OCI-LY3 (cell line): Measurements from ENCODE around the gene GSTK1.

Experiments
- H2AFZ ChIP-seq: fragments of 200-600, 300-600 bp; shearing (Covaris generic); 2 replicates; pipeline ENCODE4 v1.6.0; 2014; ENCODE audit warnings: antibody characterized with exemption, low read depth, low read length
- H3K27ac ChIP-seq: fragments of 200-600, 300-600 bp; sonication (generic); 2 replicates; pipeline ENCODE4 v1.5.1; 2014; ENCODE audit warnings: mild to moderate bottlenecking, low read length, moderate library complexity, mixed read lengths
- H3K27me3 ChIP-seq: fragments of 200-600, 300-600 bp; sonication (generic); 2 replicates; pipeline ENCODE4 v1.6.1; 2014; ENCODE audit warnings: low read depth, low read length, mixed read lengths
- H3K36me3 ChIP-seq: fragments of 200-600, 300-600 bp; sonication (generic); replicated peaks from 2 replicates; pipeline ENCODE3; 2014; ENCODE audit warnings: low read depth, low read length, mixed read lengths
- H3K4me1 ChIP-seq: fragments of 300-600, 200-600 bp; sonication (generic); 2 replicates; pipeline ENCODE4 v1.6.1; 2014; ENCODE audit warnings: low read length, mixed read lengths
- H3K4me2 ChIP-seq: fragments of 200-600, 300-600 bp; sonication (generic); 2 replicates; pipeline ENCODE4 v1.6.1; 2014; ENCODE audit warnings: low read length, mixed read lengths
- H3K4me3 ChIP-seq: fragments of 300-600, 200-600 bp; sonication (generic); 2 replicates; pipeline ENCODE4 v1.5.1; 2014; ENCODE audit warnings: antibody characterized with exemption, mild to moderate bottlenecking, low read length, moderate library complexity
- H3K79me2 ChIP-seq: fragments of 300-600, 200-600 bp; shearing (Covaris generic); 2 replicates; pipeline ENCODE4 v1.6.1; 2014; ENCODE audit warnings: mild to moderate bottlenecking, low read length, mixed read lengths
- H3K9ac ChIP-seq: fragments of 300-600, 200-600 bp; shearing (Covaris generic); 2 replicates; pipeline ENCODE4 v1.6.0; 2014; ENCODE audit warnings: mild to moderate bottlenecking, low read length, moderate library complexity
- H3K9me3 ChIP-seq: fragments of 200-600, 300-600 bp; shearing (Covaris generic); 2 replicates; pipeline ENCODE4 v1.6.1; 2014; ENCODE audit warnings: low read length, mixed read lengths; ENCODE audit not compliant: insufficient read depth
- H4K20me1 ChIP-seq: fragments of 200-600, 300-600 bp; sonication (generic); 2 replicates; pipeline ENCODE4 v1.6.1; 2016; ENCODE audit warnings: low read length, mixed read lengths; ENCODE audit not compliant: insufficient read depth
- EZH2phosphoT487 ChIP-seq: fragments of 200-600 bp; shearing (Covaris generic); IDR thresholded peaks from 2 replicates; pipeline ENCODE4 v1.6.1; 2018; ENCODE audit warnings: antibody characterized with exemption, mixed run types, low read depth
- TF ChIP-seq, protein P1 (sequence below): fragments of 200-600, 300-600 bp; sonication (generic); IDR thresholded peaks from 2 replicates; pipeline ENCODE4 v1.5.1; 2014; ENCODE audit warnings: antibody characterized with exemption, low read length, low read depth

The GSTK1 gene

DNA sequence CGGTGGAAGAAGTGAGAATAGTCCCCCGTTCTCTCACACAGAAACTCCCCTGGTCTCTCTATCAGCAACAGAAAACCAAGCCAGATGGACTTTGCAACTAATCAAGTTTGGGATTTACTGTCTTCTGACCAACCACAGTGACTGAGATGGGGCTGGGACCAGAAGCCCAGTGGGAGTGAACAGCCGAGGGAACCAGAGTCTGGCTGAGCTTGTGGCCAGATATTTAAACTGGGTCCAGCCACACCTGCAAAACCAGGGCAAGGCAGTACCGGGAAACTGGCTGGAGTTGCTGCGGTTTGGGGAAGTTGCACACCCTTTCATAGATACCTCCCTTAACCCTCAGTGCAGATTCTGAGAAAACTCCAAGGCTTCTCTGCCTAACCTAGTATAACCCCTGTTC lies 6.0 kb downstream of the GSTK1 start:
- no peak overlapping the region for H3K4me3 ChIP-seq
- no peak overlapping the region for H3K4me2 ChIP-seq
- H2AFZ ChIP-seq = no peak overlapping the region
- H3K9me3 ChIP-seq = no peaks in the 10 kb centered on the region
- no peaks in the 10 kb centered on the region for H4K20me1 ChIP-seq
- peaks cover 23% of the 10 kb centered on the region for H3K36me3 ChIP-seq
- no peak overlapping the region for H3K27ac ChIP-seq
- H3K79me2 ChIP-seq = peaks cover 3% of the 10 kb centered on the region; the same call in 1 of the 2 replicates
- H3K4me1 ChIP-seq = 0 out of 2 replicates have a peak, but pooled peaks cover under 1% of the 10 kb centered on the region
- H3K9ac ChIP-seq = no peak overlapping the region
- TF ChIP-seq, protein P1, sequence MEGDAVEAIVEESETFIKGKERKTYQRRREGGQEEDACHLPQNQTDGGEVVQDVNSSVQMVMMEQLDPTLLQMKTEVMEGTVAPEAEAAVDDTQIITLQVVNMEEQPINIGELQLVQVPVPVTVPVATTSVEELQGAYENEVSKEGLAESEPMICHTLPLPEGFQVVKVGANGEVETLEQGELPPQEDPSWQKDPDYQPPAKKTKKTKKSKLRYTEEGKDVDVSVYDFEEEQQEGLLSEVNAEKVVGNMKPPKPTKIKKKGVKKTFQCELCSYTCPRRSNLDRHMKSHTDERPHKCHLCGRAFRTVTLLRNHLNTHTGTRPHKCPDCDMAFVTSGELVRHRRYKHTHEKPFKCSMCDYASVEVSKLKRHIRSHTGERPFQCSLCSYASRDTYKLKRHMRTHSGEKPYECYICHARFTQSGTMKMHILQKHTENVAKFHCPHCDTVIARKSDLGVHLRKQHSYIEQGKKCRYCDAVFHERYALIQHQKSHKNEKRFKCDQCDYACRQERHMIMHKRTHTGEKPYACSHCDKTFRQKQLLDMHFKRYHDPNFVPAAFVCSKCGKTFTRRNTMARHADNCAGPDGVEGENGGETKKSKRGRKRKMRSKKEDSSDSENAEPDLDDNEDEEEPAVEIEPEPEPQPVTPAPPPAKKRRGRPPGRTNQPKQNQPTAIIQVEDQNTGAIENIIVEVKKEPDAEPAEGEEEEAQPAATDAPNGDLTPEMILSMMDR = no peak
- no peaks in the 10 kb centered on the region for H3K27me3 ChIP-seq

DNA sequence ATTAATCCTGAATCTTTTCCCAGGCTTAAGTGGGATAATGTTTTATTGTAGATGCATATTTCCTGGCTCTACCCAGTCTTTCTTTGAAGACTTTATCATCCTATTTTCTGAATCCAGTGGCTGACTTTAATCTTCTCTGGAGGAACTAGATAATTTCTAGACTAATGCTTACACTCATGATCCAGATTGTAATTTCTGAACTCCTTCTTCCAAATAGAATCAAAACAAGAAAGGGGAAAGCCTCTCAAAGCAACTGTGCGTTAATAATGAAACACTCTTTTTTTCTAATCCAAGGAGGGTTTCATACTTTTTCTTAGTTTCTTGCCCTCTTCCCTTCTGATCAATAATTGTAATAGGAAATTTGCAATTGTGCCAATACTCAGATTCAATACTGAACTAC lies 8.0 kb downstream of the GSTK1 start:
- no peak overlapping the region for H3K4me2 ChIP-seq

DNA sequence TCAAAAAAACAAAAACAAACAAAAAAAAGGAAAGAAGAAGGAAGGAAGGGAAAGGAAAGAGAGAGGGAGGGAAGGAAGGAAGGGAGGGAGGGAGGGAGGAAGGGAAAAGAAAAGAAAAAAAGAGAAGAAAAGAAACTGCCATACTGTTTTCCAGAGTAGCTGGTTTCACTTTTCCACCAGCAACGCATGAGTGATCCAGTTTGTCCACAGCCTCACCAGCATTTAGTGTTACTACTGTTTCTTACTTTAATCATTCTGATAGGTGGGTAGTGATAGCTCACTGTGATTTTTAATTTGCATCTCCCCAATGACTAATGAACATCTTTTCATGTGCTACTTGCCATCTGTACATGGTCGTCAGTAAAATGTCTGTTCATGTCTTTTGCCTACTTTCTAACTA lies 9.6 kb downstream of the GSTK1 start:
- Histone ChIP-seq H3K79me2 (no peaks in the 10 kb centered on the region), H3K4me2 (no peak overlapping the region)

More for the DNA sequence above, 8.0 kb downstream of the GSTK1 start:
- Histone ChIP-seq H3K4me1 (no peaks in the 10 kb centered on the region), H3K9ac (no peak overlapping the region), H3K9me3 (no peaks in the 10 kb centered on the region), H3K4me3 (no peak overlapping the region), H3K79me2 (no peaks in the 10 kb centered on the region), H4K20me1 (no peaks in the 10 kb centered on the region), H3K27ac (no peak overlapping the region), H2AFZ (no peak overlapping the region), H3K36me3 (peaks cover 23% of the 10 kb centered on the region), H3K27me3 (no peaks in the 10 kb centered on the region)
- TF ChIP-seq EZH2phosphoT487 = no peak
- TF ChIP-seq, protein P1 = no peak

DNA sequence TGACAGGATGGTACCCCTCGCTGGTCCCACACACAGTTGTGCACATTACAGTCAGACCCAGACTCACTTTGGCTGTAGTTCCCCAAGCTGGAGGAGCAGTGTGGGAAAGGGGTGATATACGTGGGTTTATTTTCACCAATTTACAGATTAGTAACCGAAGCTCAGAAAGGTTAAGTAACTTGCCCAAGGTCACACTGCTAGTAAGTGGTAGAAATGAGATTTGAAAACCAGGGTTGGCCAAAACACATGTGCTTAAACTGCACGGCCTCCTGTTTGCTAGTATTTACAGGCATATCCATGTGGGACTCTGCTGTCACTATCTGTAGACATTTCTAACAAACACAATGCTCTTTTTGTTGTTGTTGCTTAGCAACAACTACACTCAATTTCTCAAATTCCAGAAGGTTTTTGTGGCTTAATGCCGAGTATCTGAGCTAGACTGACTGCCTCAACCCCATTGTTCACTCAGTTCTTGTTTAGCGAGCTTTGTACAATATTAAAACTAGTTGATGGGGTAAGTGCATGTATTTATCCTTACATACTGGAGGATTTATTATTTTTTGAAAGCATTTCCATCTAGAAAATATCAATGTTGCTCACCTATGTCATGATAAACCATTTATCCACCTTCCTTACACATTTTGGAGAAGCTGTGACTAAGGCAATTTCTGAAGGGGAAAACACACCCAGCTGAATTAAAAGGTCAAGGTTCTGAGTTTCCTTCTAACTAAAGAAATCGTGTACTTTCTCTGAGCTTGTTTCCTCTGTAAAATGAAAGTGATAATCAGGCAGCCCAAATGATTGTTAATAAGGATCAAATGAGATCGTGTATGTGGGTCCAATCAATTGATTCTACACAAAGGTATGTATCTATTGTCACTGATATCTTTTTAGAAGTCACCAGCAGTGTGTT lies 16.2 kb downstream of the GSTK1 start:
- Histone ChIP-seq H3K27me3 (no peaks in the 10 kb centered on the region), H4K20me1 (no peaks in the 10 kb centered on the region), H3K79me2 (no peaks in the 10 kb centered on the region), H3K4me3 (no peak overlapping the region), H3K4me2 (0 out of 2 replicates have a peak overlapping the region, but pooled peaks have one; percentile 7), H2AFZ (0 out of 2 replicates have a peak overlapping the region, but pooled peaks have one; percentile 6), H3K36me3 (no peaks in the 10 kb centered on the region), H3K9ac (no peak overlapping the region), H3K27ac (no peak overlapping the region), H3K4me1 (no peaks in the 10 kb centered on the region), H3K9me3 (no peaks in the 10 kb centered on the region)
- TF ChIP-seq, protein P1 = no peak
- no peak for TF ChIP-seq EZH2phosphoT487

More for the DNA sequence above, 9.6 kb downstream of the GSTK1 start:
- Histone ChIP-seq H3K27ac (no peak overlapping the region), H3K9ac (no peak overlapping the region), H2AFZ (no peak overlapping the region), H3K36me3 (peaks cover 14% of the 10 kb centered on the region), H3K27me3 (no peaks in the 10 kb centered on the region), H3K4me3 (no peak overlapping the region), H4K20me1 (no peaks in the 10 kb centered on the region), H3K9me3 (no peaks in the 10 kb centered on the region), H3K4me1 (no peaks in the 10 kb centered on the region)
- TF ChIP-seq, protein P1 = no peak
- TF ChIP-seq EZH2phosphoT487 = no peak
